RWPE1 (cell line): ENCODE data around the gene PSMB3.

Experiments
- CTCF ChIA-PET: fragments of 350-600 bp; sonication (Branson Sonifier 250); formaldehyde crosslinking; extraction: SDS; loops from one replicate; lab custom pipeline; 2021; lab: Yijun Ruan, JAX
- POLR2A ChIA-PET: fragments of 400-600 bp; formaldehyde crosslinking; extraction: SDS; loops from one replicate; lab custom pipeline; 2020; ENCODE audit warnings: antibody characterized with exemption; ENCODE audit not compliant: low non-redundant PET; lab: Yijun Ruan, JAX
- DNase-seq: peaks from one replicate; pipeline ENCODE4 v3.0.0; 2012; ENCODE audit warnings: low spot score
- H3K27ac ChIP-seq: fragments of 450-650 bp; 2 replicates; pipeline ENCODE4 v1.5.1; 2017
- CTCF ChIP-seq: fragments of 450-650 bp; conservative IDR thresholded peaks from 2 replicates; pipeline ENCODE4 v1.5.1; 2017; ENCODE audit warnings: low read depth, mild to moderate bottlenecking

Gene PSMB3

DNA sequence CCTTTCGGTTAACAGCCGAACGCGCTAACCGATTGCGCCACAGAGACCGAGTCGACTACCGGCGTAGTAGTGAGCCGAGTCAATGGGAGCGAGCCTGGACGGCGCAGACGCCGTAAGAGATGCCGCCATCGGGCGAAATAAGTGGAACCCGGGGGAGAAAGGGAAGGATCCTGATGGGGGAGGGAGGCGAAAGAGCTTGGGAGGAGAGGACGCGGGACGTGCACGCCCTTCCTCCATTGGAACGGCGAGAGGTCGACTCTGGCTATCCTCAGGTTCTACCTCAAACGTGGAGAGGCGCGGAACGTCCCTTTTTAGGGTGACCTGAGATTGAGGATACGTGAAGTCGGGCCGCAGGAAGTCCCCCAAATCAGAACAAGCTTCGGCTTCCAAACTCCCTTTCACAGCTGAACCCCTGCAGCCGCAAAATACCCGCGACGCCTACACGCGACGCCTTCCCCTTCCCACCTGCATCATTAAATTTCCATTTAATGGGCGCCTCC, 683 bp upstream of the PSMB3 start:
- ChIA-PET POLR2A (interaction anchor here (0.6 kb wide), 1 partner anchor 61 kb away, joined by 8 read pairs; no protein-coding TSS in a partner anchor), CTCF (interaction anchor here (0.6 kb wide), 1 partner anchor 18 kb away, joined by 4 read pairs; no protein-coding TSS in a partner anchor)
- DNase-seq = peak; percentile 88
- TF ChIP-seq CTCF = no peak
- peak overlapping the region; percentile 89 for H3K27ac ChIP-seq

DNA sequence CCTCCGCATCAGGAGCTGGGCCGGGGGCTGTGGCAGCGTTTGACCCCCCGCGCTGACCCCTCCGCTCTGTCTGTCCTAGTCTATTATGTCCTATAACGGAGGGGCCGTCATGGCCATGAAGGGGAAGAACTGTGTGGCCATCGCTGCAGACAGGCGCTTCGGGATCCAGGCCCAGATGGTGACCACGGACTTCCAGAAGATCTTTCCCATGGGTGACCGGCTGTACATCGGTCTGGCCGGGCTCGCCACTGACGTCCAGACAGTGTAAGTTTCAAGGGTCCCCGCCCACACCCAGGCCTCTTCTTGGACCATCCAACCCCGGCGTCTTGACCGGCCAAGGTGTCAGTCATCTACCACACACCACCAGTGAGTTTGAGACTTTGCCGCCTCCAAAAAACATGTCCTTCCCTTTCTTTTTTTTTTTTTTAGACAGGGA, 548 bp downstream of the PSMB3 start:
- ChIA-PET POLR2A (interaction anchor here (1.1 kb wide), 1 partner anchor 90 kb away, joined by 3 read pairs; no protein-coding TSS in a partner anchor), CTCF (no interaction called here)
- H3K27ac ChIP-seq = peak overlapping the region; percentile 89
- TF ChIP-seq CTCF = no peak
- no peak for DNase-seq

GRCh38 chr17:38761612-38762011, 9.1 kb downstream of the PSMB3 start:
- ChIA-PET POLR2A (interaction anchor here (0.6 kb wide), 1 partner anchor 107 kb away, joined by 5 read pairs; no protein-coding TSS in a partner anchor), CTCF (interaction anchor here (0.6 kb wide), 1 partner anchor 76 kb away, joined by 3 read pairs; no protein-coding TSS in a partner anchor)
- no peak for DNase-seq
- H3K27ac ChIP-seq = no peak overlapping the region
- TF ChIP-seq CTCF = no peak

- H3K27ac ChIP-seq = peak overlapping the region; percentile 40
- POLR2A ChIA-PET = interaction anchor here (0.6 kb wide), 1 partner anchor 107 kb away, joined by 5 read pairs; no protein-coding TSS in a partner anchor
- TF ChIP-seq CTCF = no peak
- DNase-seq = no peak
- CTCF ChIA-PET = no interaction called here
Observed at GRCh38 chr17:38762231-38762630, 9.7 kb downstream of the PSMB3 start.

GRCh38 chr17:38766341-38766740, 13.8 kb downstream of the PSMB3 start:
- ChIA-PET CTCF (interaction anchor here (0.6 kb wide), 1 partner anchor 16 kb away, joined by 3 read pairs; no protein-coding TSS in a partner anchor), POLR2A (no interaction called here)
- no peak for DNase-seq
- TF ChIP-seq CTCF = no peak
- peak overlapping the region; percentile 28 for H3K27ac ChIP-seq

DNA sequence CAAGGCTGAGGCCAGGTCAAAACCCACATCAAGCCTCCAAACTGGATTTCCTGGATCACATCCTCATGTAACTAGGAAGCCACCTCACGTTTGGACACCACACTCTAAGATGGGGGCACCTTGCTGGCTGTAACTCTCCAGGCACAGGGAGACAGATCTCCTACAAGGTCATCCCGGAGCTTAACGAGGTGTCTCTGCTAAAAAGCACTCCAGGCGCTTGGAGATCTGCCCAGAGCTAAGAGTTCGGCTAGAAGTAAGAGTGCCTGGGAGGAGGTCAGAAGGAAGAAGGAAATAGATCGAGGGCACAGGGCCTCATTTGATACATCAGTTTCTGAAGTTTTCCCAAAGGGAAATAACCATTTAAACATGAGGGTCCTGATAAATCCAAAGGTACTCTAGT, 15.9 kb downstream of the PSMB3 start:
- no peak for DNase-seq
- H3K27ac ChIP-seq = peak overlapping the region; percentile 38
- ChIA-PET CTCF (no interaction called here), POLR2A (no interaction called here)
- TF ChIP-seq CTCF = no peak
